Lower lobe of right lung (tissue), 2 donors: Measurements from ENCODE around the gene CHCHD6. TPM values are rescaled to one million over a fixed set of nuclear protein-coding genes. Genes with fewer than 3 reads are reported as not detected.

Experiments used
- ATAC-seq, 2 donors: fragments of 200-7000 bp; cut with Tn5 transposase; one replicate each; pipeline ENCODE4 v1.9.1; 2020 to 2022; ENCODE audit warnings: mild to moderate bottlenecking in 2 of 2, moderate library complexity in 2 of 2
- DNase-seq: peaks from one replicate; pipeline ENCODE4 v3.0.0-alpha.2; 2020
- H3K27ac ChIP-seq: fragments of 200-600 bp; one replicate; pipeline ENCODE4 v1.8.0; 2022
- H3K27me3 ChIP-seq: fragments of 200-600 bp; one replicate; pipeline ENCODE4 v1.8.0; 2022; ENCODE audit warnings: low read depth
- H3K36me3 ChIP-seq: fragments of 200-600 bp; one replicate; pipeline ENCODE4 v1.8.0; 2022; ENCODE audit warnings: mild to moderate bottlenecking
- H3K4me1 ChIP-seq: fragments of 200-600 bp; one replicate; pipeline ENCODE4 v1.8.0; 2022
- H3K4me3 ChIP-seq: fragments of 200-600 bp; one replicate; pipeline ENCODE4 v1.8.0; 2022; ENCODE audit warnings: mild to moderate bottlenecking
- H3K9me3 ChIP-seq: fragments of 200-600 bp; one replicate; pipeline ENCODE4 v1.8.0; 2022
- intact Hi-C: fragments of 100-400 bp; cut with DNase I; formaldehyde crosslinking; loops from one replicate; pipeline ENCODE4 v1.11.0; 2022
- total RNA-seq: library from RNA; stranded (reverse); fragmentation: NEBNext Ultra II Directional; extraction: Animal tissue kit (Norgen Biotek cat#: 25700); gene quantifications from one replicate; pipeline ENCODE4 v1.2.1, GENCODE V29; 2021
- TF ChIP-seq, protein P1 (sequence below): fragments of 200-600 bp; IDR thresholded peaks from one replicate; pipeline ENCODE4 v1.8.0; 2022; ENCODE audit warnings: antibody characterized with exemption, mild to moderate bottlenecking
- donor health status: DM: no; HTN: yes; CAD: no; lungs with severe emphysema.

CHCHD6 gene
- total RNA-seq, 1 donor from 2014 or later: 12.2 TPM

DNA sequence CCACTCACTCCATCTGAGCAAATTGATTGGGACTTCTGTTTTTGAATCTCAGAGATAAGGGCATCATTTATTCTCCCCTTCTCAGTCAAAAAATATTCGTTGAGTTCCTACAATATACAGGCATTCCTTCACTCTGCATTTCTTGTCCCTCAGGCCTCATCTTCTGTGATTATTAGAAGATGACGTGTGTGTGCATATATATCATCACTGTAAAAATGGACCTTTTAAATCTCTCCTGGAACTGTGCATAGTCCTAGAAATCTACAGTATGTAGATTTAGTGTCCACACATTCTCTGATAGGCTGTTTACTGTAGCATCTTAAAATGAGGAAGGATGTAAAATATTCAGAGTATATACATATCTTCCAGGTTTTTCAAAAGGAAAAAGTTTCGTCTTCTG is 235.7 kb downstream of the CHCHD6 start:
- Histone ChIP-seq H3K9me3 (no peaks in the 10 kb centered on the region), H3K36me3 (no peaks in the 10 kb centered on the region), H3K27me3 (no peaks in the 10 kb centered on the region), H3K4me3 (no peak overlapping the region), H3K27ac (no peak overlapping the region), H3K4me1 (no peaks in the 10 kb centered on the region)
- TF ChIP-seq, protein P1, sequence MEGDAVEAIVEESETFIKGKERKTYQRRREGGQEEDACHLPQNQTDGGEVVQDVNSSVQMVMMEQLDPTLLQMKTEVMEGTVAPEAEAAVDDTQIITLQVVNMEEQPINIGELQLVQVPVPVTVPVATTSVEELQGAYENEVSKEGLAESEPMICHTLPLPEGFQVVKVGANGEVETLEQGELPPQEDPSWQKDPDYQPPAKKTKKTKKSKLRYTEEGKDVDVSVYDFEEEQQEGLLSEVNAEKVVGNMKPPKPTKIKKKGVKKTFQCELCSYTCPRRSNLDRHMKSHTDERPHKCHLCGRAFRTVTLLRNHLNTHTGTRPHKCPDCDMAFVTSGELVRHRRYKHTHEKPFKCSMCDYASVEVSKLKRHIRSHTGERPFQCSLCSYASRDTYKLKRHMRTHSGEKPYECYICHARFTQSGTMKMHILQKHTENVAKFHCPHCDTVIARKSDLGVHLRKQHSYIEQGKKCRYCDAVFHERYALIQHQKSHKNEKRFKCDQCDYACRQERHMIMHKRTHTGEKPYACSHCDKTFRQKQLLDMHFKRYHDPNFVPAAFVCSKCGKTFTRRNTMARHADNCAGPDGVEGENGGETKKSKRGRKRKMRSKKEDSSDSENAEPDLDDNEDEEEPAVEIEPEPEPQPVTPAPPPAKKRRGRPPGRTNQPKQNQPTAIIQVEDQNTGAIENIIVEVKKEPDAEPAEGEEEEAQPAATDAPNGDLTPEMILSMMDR: no peak
- intact Hi-C loops: no loop called here
- ATAC-seq (no peak), DNase-seq (no peak)

DNA sequence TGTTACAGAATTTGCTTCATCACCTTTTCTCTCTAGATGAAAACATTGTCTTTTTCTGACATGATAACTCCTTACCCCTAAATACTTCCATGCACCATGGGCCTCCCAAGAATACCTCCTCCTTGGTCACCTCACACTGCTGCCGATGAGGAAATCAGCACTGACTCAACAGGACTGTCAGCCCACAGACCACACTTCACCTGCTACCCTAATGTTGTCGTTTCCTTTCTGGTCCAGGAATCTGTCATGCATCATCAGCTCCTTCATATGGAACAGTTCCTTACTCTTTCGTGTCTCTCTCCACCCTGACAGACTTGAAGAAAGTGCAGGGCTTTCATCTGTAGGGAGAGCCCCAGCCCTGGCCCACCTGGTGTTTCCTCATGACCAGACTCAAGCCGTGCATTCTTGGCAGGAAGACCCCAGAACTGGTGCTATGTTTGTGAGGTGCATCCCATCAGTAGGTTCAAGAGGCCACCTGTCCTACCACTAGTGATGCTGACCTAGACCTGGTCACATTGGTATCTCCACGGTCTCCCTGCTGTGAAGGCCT is 237.8 kb downstream of the CHCHD6 start:
- Histone ChIP-seq H3K27ac (no peak overlapping the region), H3K4me3 (no peak overlapping the region), H3K4me1 (no peaks in the 10 kb centered on the region), H3K27me3 (no peaks in the 10 kb centered on the region), H3K36me3 (no peaks in the 10 kb centered on the region), H3K9me3 (no peaks in the 10 kb centered on the region)
- TF ChIP-seq, protein P1: no peak
- no peak for DNase-seq
- ATAC-seq: no peak
- intact Hi-C loops: no loop called here

DNA sequence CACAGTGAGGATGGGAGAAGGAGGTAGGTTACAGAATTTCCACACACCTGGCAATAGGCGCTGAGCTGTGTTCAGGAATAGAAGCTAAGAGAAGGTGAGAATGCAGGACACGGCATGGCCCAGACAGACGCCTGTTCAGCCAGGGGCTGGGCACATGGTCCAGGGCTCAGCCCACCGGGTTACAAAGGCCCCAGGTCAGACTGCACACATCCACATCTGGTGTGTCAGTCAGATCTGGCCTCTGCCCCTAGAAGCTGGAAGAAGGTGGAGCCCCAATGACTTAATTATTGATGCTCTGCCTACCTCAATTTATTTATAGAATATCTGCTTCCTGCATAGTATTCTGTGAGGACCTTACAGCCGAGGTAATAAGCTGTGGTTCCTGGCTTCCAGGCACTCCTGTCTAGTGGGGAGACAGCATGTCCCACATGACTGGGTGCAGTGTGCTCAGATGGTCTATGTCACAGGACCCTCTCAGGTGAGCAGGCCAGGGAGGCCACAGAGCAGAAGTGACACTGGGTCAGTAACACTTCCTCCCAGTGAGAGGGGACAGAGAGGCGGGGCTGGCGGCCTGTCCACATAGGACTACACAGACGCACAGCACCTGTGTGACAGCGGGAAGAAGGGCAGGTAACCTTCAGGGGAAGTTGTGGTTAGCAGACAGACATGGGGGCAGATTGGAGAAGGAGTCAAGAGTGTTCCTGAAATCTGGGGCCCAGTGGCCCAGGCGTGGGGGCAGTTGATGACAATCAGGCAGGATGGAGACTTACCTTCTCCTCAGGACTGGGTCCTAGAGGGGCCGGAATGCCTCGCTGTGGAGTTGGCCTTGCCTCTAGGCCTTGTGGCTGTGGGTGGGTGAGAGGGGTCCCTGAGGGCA is 240.3 kb downstream of the CHCHD6 start:
- Histone ChIP-seq H3K27me3 (no peaks in the 10 kb centered on the region), H3K4me1 (no peaks in the 10 kb centered on the region), H3K4me3 (no peak overlapping the region), H3K27ac (no peak overlapping the region), H3K9me3 (no peaks in the 10 kb centered on the region), H3K36me3 (peaks cover 4% of the 10 kb centered on the region)
- TF ChIP-seq, protein P1: no peak
- intact Hi-C loops: no loop called here
- no peak for DNase-seq
- peak in 1 of 2 donors; percentile 34 for ATAC-seq

DNA sequence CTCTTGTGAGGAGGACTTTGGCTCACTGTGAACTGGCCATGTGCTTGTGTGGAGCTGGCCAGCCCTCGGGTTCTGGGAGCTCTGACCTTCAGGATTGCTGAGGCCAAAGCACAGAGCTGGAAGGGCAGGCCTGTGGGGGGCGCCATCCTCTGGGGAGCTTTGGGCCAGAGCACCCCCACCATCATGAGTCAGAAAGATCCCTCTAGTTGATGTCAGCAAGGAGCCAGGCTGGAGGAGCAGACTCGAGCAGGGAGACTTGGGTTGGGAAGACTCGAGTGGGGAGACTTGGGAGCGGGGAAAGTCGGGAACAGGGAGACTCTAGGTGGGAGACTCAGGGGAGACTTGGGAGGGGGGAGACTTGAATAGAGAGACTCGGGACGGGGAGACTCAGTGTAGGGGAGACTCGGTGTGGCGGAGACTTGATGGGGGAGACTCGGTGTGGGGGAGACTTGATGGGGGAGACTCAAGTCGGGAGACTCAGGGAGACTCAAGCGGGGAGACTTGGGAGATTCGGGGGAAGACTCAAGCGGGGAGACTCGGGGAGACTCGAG is 241.2 kb downstream of the CHCHD6 start:
- no peak overlapping the region for H3K4me3 ChIP-seq
- H3K36me3 ChIP-seq: peaks cover 4% of the 10 kb centered on the region
- H3K4me1 ChIP-seq: no peaks in the 10 kb centered on the region
- H3K9me3 ChIP-seq: no peaks in the 10 kb centered on the region
- no peak for ATAC-seq
- DNase-seq: no peak
- no peaks in the 10 kb centered on the region for H3K27me3 ChIP-seq
- H3K27ac ChIP-seq: no peak overlapping the region
- intact Hi-C loops: no loop called here
- TF ChIP-seq, protein P1: no peak

DNA sequence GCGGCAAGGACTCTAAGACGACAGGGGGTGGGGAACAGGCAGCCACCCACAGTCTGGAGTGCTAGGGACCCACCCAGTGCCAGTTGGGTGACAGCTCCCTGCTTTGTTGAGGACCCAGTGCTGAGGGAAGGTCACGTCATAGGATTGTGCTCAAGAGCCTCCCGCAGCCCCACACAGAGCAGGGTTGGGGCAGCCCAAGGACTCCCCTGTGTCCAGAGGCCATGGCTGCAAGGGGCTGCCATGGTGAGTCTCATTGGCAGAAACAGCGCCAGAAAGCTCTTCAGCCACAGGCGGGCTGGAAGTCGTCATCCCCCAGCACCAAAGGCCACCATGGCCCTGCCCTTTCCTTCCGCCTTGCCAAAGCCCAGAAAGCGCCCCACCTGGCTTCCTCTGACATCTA is 241.9 kb downstream of the CHCHD6 start:
- Histone ChIP-seq H3K27me3 (no peaks in the 10 kb centered on the region), H3K4me1 (no peaks in the 10 kb centered on the region), H3K36me3 (peaks cover 4% of the 10 kb centered on the region), H3K4me3 (no peak overlapping the region), H3K27ac (no peak overlapping the region), H3K9me3 (no peaks in the 10 kb centered on the region)
- TF ChIP-seq, protein P1: no peak
- intact Hi-C loops: no loop called here
- no peak for DNase-seq
- no peak for ATAC-seq
